Measurements from ENCODE around the gene PIP5K1C. TPM values are rescaled to one million over a fixed set of nuclear protein-coding genes. Genes with fewer than 3 reads are reported as not detected.
A peak's percentile ranks its signal among the peaks of the same experiment; 100 is the strongest.

Gene PIP5K1C
- total and polyA plus RNA-seq, 9 of the 15 experiments (the other 6 are each of a cell fraction or from before 2014, with no cell fraction given) = 0.38 to 22.1 (median 4.1) TPM

GRCh38 chr19:3605770-3606169 is 94.5 kb downstream of the PIP5K1C start (continued):
- TF ChIP-seq ZBTB40 (IDR thresholded peaks at IDR 0.05) (peak; percentile 56; the same call in 1 of the 2 replicates), ZBTB40 (CRISPR knock-in tag; IDR thresholded peaks at IDR 0.05) (no peak), ZBTB7A (IDR thresholded peaks at IDR 0.05; ENCODE audit: borderline replicate concordance, control insufficient read depth, low read depth, low read length) (no peak), THRAP3 (IDR thresholded peaks at IDR 0.05; ENCODE audit: borderline replicate concordance) (0 out of 2 replicates have a peak, but pooled peaks have one; percentile 49), ASH1L (IDR thresholded peaks at IDR 0.05; ENCODE audit: borderline replicate concordance, low read depth, partially characterized antibody) (peak; percentile 16), IRF2 (CRISPR knock-in tag; IDR thresholded peaks at IDR 0.05) (no peak), HCFC1 (IDR thresholded peaks at IDR 0.05; ENCODE audit: low read depth, low read length) (no peak), CHAMP1 (IDR thresholded peaks at IDR 0.05) (no peak), ZFP91 (CRISPR knock-in tag; IDR thresholded peaks at IDR 0.05) (no peak), ERF (CRISPR knock-in tag; IDR thresholded peaks at IDR 0.05) (no peak), SRSF1 (IDR thresholded peaks at IDR 0.05; ENCODE audit: low read depth, low read length) (no peak), ELK3 (CRISPR knock-in tag; IDR thresholded peaks at IDR 0.05) (no peak)
